Measurements from ENCODE around the gene MUSTN1. TPM values are rescaled to one million over a fixed set of nuclear protein-coding genes. Genes with fewer than 3 reads are reported as not detected.

MUSTN1 gene
- total and polyA plus RNA-seq, 11 donors: 13.5 to 207 (median 32.4) TPM

DNA sequence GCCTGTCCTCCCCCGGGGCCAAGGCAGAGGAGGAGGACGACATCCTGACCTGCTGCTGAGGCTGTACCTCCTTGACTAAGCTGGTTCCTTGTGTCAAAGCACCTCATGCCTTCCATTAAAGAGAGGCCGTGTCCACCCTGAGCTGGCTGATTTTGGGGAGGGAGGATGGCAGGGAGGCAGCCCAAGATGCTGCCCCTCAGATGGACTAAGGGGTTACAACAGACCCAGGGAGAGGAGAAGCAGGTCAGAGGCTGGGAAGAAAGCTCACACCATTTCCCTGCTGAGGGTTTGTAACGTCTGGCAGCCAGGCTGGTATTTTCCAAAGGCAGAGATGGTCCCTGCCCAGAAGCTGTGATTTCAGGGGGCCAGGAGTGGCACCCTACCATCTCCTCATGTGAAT is 42.9 kb downstream of the MUSTN1 start:
- Histone ChIP-seq H3K36me3 (no peaks in the 10 kb centered on the region), H3K4me3 (no peak overlapping the region), H3K9me3 (no peaks in the 10 kb centered on the region), H3K27ac (no peak overlapping the region), H3K27me3 (no peaks in the 10 kb centered on the region), H3K4me1 (no peaks in the 10 kb centered on the region)
- intact Hi-C loops (cut with DNase I): no loop called here
- ATAC-seq: no peak
- peak in 1 of 5 donors; percentile 27 for DNase-seq
- 76 to 92% (median 81%) methylated on average over 2 to 4 of the region's 4 CpGs; no CpG with 5 or more reads in 1 of the 4 donors for WGBS, 4 donors
- TF ChIP-seq CTCF (IDR thresholded peaks at IDR 0.05) (no peak), POLR2A (IDR thresholded peaks at IDR 0.05) (no peak)

- intact Hi-C loops (cut with DNase I): no loop called here
- ATAC-seq (no peak), DNase-seq (peak in 1 of 5 donors; percentile 14)
- TF ChIP-seq CTCF (IDR thresholded peaks at IDR 0.05) (no peak), POLR2A (IDR thresholded peaks at IDR 0.05) (no peak)
- Histone ChIP-seq H3K27ac (no peak overlapping the region), H3K4me3 (no peak overlapping the region), H3K9me3 (no peaks in the 10 kb centered on the region), H3K27me3 (no peaks in the 10 kb centered on the region), H3K4me1 (no peaks in the 10 kb centered on the region), H3K36me3 (no peaks in the 10 kb centered on the region)
- 77 to 84% (median 79%) methylated on average over 11 to 12 of the region's 12 CpGs for WGBS, 4 donors
Observed at GRCh38 chr3:52791366-52791765, 43.5 kb downstream of the MUSTN1 start.

DNA sequence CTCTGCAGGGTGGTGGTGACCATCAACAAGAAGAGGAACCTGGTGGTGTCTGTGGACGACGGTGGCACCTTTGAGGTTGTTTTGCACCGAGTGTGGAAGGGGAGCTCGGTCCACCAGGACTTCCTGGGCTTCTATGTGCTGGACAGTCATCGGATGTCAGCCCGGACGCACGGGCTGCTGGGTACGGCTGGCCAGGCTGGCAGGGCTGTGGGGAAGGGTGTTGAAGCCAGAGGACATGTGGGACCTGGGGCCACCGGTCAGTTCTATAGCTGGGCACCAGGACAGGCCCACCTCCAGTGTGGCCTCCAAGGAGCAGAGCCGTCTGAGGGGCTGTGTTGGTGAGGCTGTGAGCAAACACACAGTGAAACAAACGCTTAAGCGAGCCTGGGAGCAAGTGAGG is 44.1 kb downstream of the MUSTN1 start:
- WGBS, 4 donors: 88 to 92% (median 89%) methylated on average over 8 to 13 of the region's 13 CpGs
- no peaks in the 10 kb centered on the region for H3K36me3 ChIP-seq
- H3K4me1 ChIP-seq: no peaks in the 10 kb centered on the region
- no peak overlapping the region for H3K27ac ChIP-seq
- intact Hi-C loops (cut with DNase I): no loop called here
- H3K4me3 ChIP-seq: no peak overlapping the region
- TF ChIP-seq CTCF (IDR thresholded peaks at IDR 0.05) (no peak), POLR2A (IDR thresholded peaks at IDR 0.05) (no peak)
- H3K27me3 ChIP-seq: no peaks in the 10 kb centered on the region
- H3K9me3 ChIP-seq: no peaks in the 10 kb centered on the region
- no peak for ATAC-seq
- DNase-seq: peak in 2 of 5 donors; percentile 13 to 23

DNA sequence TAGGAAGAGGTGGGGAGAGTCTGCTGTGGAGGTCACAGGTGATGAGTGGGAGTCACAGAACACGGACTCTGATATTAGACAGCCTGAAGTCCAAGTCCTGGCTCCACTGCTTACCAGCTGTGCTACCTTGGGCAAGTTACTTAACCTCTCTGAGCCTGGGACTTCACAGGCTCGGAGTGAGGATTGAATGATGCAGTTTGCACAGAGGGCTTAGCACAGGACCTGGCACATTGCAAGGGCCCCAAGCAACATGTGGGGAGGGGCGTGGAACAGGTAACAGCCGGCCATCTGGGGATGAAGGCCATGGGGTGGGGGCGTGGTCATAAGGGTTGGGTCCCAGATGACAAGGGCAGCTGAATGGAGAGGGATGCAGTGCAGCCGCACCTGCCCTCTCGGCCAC is 44.5 kb downstream of the MUSTN1 start:
- no peak for TF ChIP-seq CTCF (IDR thresholded peaks at IDR 0.05)
- no peak for TF ChIP-seq POLR2A (IDR thresholded peaks at IDR 0.05)
- 81 to 93% (median 84%) methylated on average over 7 of the region's 7 CpGs for WGBS, 4 donors
- Histone ChIP-seq H3K27me3 (no peaks in the 10 kb centered on the region), H3K9me3 (no peaks in the 10 kb centered on the region), H3K4me3 (no peak overlapping the region), H3K27ac (no peak overlapping the region), H3K4me1 (no peaks in the 10 kb centered on the region), H3K36me3 (no peaks in the 10 kb centered on the region)
- DNase-seq (peak in 2 of 5 donors; percentile 2 to 23), ATAC-seq (no peak)
- intact Hi-C loops (cut with DNase I): no loop called here
